GM03348 (cell line): ENCODE measurements around the gene CSTB.
A peak's percentile ranks its signal among the peaks of the same experiment; 100 is the strongest.

Source experiments
- DNase-seq: peaks from one replicate; pipeline ENCODE4 v3.0.0; 2012; ENCODE audit warnings: low spot score

Gene CSTB

DNA sequence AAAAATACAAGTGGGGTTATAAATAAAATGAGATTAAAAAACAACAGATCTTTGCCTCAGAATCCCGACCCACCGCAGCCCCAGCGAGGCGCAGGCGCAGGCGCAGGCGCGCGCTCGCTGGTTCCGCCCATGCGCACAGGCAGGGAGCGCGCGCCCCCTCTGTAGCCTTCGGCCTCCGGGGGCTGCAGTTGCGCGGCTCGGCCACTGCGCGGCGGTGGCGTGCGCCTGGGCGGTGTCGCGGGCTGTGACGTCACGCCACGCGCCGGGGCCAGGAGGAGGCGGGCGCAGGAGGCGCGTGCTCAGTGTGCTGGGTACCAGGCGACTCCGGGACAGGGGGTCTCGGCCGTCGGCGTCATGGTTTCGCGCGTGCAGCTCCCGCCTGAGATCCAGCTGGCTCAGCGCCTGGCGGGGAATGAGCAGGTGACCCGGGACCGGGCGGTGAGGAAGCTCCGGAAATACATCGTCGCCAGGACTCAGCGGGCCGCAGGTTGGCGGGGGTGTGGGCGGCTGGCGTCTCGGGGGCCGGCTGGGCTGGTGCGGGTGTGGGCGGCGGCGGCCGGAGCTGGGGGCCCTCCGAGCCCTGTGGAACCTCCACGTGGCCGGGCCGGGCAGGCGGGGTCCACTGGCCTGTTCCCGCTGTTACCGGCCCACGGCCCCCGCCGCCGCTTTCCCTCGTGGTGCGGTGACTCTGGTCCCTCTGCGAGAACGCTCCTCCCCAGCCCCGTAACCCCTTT is 13.3 kb upstream of the CSTB start, which contains the start of gene RRP1:
TSS of gene RRP1 (plus strand) at position 302 of the 734 bp plus-strand sequence. CDS start at position 355, 53 bp downstream.
- peak; percentile 100 for DNase-seq

DNA sequence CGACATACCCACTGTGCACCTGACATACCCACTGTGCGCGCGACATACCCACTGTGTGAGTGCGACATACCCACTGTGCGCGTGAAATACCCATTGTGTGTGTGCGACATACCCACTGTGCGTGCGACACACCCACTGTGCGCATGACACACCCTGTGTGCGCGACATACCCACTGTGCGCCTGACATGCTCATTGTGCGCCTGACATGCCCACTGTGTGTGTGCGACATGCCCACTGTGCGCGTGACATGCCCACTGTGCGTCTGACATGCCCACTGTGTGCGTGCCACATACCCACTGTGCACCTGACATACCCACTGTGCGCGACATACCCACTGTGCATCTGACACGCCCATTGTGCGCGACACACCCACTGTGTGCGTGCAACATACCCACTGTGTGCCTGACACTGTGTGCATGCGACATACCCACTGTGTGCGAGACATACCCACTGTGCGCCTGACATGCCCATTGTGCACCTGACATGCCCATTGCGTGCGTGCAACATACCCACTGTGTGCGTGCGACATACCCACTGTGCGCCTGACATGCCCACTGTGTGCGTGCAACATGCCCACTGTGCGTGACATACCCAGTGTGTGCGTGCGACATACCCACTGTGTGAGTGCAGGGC is 10.8 kb upstream of the CSTB start:
- DNase-seq, result no peak

- no peak for DNase-seq
These were observed 10.2 kb upstream of the CSTB start for GRCh38 chr21:43786300-43786806.

- no peak for DNase-seq
These were observed 9.0 kb upstream of the CSTB start for GRCh38 chr21:43785134-43785533.

DNA sequence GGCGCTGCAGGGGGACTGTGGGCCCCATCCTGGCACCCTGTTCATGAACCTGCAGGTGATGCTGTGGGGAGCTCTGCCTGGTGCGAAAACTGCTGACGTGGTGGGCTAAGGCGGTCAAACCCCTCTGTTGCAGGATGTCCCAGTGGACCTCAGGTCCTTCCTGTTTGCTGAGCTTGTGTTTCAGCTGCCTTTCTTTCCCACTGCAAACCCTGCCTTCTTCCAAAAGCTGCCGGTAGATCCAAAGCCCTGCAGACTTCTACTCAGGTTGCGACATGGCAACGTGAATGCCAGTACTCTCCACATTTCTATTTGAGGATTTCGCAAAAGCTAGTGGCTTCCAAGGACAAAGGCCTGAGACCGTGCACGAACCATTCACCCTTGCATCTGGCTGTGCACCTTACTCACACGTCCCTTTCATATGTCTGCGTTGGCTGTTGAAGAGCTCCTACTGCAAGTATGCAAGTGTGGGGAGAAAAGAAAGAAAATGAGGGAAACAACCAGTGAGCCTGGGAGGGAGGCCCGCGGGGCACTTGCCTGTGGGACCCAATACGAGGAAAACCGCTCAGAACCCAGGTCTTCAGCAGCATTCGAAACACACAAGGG is 7.1 kb upstream of the CSTB start:
- DNase-seq, result no peak

GRCh38 chr21:43782431-43783097 is 6.5 kb upstream of the CSTB start:
- DNase-seq, result no peak

DNA sequence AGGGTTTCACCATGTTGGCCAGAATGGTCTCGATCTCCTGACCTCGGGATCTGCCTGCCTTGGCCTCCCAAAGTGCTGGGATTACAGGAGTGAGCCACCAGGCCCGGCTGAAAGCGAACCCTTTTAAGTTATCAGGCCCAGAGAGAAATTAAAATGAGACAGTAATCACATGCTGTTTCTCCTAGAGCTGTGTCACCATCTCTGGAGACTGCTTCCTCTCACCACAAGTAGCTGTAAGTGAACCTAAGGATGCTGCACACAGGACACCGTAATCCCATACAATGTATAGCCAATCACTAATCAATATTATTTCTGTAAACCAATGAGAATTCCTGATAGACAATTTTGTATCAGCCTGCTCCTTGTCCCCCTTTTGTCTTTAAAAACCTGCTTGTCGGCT is 5.7 kb upstream of the CSTB start:
- no peak for DNase-seq

GRCh38 chr21:43779660-43780059 is 3.6 kb upstream of the CSTB start:
- no peak for DNase-seq

DNA sequence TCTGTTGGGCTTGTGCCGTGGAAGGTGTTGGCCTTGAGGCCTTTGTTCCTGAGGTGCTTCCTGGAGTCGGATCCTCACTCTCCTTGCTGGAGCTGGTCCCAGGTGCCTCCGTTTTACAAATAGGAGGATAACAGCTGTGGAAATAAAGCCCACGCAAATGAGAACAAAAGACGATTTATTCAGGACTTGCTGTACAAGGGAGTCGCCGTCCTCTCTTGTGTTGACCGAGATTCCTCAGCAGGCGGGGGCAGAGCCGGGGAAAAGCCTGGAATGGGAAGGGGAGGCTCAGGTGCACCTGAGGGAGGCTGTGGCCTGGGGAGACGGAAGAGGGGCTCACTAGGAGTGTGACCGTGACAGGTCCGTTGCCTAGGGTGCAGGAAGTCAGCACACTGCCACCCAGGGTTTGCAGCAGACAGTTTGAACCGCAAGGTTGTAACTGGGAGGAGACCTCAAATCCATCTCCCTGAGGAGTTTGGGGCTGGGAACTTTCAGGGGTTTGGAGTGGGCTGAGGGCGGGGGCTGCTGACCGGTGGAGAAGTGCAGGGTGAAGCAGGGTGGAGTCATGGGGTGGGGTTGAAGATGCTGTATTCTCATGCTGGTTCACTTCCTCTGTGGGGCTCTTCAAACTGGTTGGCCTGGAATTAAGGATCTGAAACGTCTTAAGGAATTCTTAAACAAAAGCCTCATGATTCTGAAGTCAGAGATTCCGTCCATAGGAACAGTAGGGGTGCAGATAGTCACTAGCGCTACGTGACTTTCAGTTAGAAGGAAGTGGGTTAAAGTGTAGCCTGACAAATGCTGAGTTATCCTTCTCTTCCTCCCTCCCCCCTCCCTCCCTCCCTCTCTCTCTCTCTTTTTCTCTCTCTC is 2.6 kb upstream of the CSTB start:
- no peak for DNase-seq

- no peak for DNase-seq
These were observed 1.8 kb upstream of the CSTB start for GRCh38 chr21:43777953-43778352.

- DNase-seq, result no peak
These were observed 918 bp downstream of the CSTB start for GRCh38 chr21:43775190-43775589.

DNA sequence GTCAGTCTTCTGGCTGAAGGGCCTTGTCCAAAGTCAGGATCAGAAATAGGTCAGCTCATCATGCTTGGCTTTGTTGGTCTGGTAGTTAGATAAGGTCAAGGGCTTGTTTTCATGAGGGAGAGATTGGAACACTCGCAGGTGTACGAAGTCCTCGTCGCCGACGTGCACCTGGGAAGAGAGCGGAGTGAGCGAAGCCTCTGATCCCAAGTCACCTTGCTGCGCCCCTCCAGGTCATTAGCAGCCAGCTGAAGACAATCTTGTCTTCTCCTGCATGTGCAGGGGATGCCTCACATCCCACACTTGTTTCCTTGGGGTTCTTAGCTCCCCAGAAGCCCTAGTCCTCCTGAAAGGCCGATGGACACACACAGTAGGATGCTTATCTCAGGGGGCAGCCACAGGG is 1.9 kb downstream of the CSTB start:
- no peak for DNase-seq

- DNase-seq, result no peak
These were observed 3.7 kb downstream of the CSTB start for GRCh38 chr21:43772425-43772821.

DNA sequence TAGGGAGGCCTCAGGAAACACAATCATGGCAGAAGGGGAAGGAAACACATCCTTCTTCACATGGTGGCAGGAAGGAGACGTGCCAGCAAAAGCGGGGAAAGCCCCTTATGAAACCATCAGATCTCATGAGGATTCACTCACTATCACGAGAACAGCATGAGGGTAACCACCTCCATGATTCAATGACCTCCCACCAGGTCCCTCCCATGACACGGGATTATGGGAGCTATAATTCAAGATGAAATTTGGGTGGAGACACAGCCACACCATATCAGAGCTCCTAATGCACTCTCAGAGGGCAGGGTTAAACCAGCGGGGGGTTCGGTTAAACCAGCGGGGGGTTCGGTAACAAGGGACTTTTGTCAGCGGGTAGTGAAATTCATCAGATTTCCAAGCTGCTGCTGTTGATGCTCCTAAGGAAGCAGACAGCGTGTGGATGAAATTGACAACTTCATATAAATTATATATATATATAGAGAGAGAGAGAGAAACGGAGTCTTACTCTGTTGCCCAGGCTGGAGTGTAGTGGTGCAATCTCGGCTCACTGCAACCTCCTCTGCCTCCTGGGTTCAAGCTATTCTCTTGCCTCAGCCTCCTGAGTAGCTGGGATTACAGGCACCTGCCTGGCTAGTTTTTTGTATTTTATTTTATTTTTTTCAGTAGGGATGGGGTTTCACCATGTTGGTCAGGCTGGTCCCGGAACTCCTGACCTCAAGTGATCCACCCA is 4.2 kb downstream of the CSTB start:
- no peak for DNase-seq

DNA sequence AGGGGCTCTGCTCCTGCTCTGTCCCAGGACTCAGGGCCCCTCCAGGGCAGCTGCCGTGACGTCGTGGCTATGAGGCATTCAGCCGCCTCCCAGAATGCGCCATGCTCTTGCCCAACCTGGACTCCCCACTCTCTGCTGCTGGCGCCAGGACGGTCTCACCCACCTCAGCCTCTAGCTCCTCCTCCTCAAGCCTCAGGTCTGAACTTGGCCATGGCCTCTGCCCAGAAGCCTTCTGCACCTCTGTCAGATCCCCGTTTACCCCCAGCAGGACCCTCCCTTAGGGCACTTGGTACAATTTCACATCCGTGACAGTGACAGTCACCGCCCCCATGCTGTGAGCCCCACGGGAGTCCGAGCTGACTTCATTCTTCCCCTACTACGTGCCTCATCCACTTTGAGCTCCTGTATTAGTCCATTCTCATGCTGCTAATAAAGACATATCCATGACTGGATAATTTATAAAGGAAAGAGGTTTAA is 4.9 kb downstream of the CSTB start:
- no peak for DNase-seq

GRCh38 chr21:43770066-43770655 is 5.9 kb downstream of the CSTB start:
- no peak for DNase-seq

DNA sequence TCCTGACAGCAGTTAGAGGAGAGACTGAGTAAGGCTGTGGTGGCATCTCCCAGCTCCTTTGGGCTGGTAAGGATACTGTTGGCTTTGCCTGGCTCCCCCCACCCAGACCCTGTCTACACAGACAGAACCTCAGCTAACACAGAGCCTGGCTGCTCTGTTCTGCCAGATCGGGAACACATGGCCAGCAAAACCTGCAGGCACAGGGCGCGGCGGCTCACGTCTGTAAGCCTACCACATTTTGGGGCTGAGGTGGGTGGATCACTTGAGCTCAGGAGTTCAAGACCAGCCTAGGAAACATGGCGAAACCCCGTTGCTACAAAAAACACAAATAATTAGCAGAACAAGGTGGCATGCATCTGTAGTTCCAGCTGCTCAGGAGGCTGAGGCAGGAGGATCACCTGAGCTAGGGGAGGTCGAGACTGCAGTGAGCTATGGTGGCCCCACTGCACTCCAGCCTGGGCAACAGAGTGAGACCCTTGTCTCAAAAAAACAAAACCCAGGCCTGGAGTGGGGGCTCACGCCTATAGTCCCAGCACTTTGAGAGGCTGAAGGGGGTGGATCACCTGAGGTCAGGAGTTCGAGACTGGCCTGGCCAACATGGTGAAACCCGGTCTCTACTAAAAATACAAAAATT is 6.7 kb downstream of the CSTB start:
- DNase-seq, result no peak

DNA sequence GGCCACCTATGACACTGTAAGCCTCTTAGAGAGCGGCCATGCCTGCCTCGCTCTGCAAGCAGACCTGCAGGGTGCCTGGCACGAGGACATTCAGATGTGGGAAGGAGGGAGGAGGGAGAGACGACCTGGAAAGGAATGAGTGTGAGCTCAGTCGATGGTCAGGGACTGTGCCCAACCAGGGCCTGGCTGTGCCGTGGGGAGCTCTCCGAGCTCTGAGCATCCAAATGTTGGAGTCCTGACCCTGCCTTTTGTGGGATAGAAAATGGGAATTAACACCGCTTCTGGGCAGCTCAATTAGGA is 7.3 kb downstream of the CSTB start:
- no peak for DNase-seq

GRCh38 chr21:43767984-43768867 is 7.9 kb downstream of the CSTB start:
- DNase-seq, result peak; percentile 77
